CD4-positive, alpha-beta T cell (primary cell): Measurements from ENCODE around the gene SEMA5A. TPM values are rescaled to one million over a fixed set of nuclear protein-coding genes. Genes with fewer than 3 reads are reported as not detected.

ENCODE experiments used
- ATAC-seq: fragments of 200-7000 bp; cut with Tn5 transposase; one replicate; pipeline ENCODE4 v1.10.0; 2022; ENCODE audit warnings: mild to moderate bottlenecking; ENCODE audit not compliant: poor library complexity
- CTCF ChIA-PET: fragments of 350-600 bp; sonication (Branson Sonifier 250); formaldehyde crosslinking; loops from one replicate; lab custom pipeline; 2021; ENCODE audit warnings: antibody characterized with exemption, inconsistent platforms; lab: Charles Lee
- POLR2A ChIA-PET: fragments of 350-600 bp; sonication (Branson Sonifier 250); formaldehyde crosslinking; loops from one replicate; lab custom pipeline; 2021; ENCODE audit warnings: antibody characterized with exemption, inconsistent platforms; lab: Charles Lee
- DNase-seq, 14 experiments: peaks; one replicate each; pipeline ENCODE4 v3.0.0-alpha.2; 2013 to 2020; ENCODE audit warnings: mixed read lengths in 2 of 14
- H3K27ac ChIP-seq, 2 donors: one replicate each; pipeline versions ENCODE4 v1.5.1 to v1.7.0; 2013; ENCODE audit warnings: low read length in 2 of 2, low read depth in 1 of 2, mild to moderate bottlenecking in 1 of 2
- H3K27me3 ChIP-seq, 2 experiments: 1 replicate in 1 of 2; 2 replicates in 1 of 2; pipeline versions ENCODE4 v1.6.1 to v1.7.0; 2013; ENCODE audit warnings: low read length in 2 of 2, control low read depth in 1 of 2, mild to moderate bottlenecking in 1 of 2, moderate library complexity in 1 of 2; ENCODE audit not compliant: insufficient read depth in 2 of 2, control insufficient read depth in 1 of 2
- H3K36me3 ChIP-seq: one replicate; pipeline ENCODE4 v1.6.1; 2013; ENCODE audit warnings: low read length, control low read depth; ENCODE audit not compliant: insufficient read depth
- H3K4me1 ChIP-seq: one replicate; pipeline ENCODE4 v1.6.1; 2013; ENCODE audit warnings: low read length, control low read depth; ENCODE audit not compliant: insufficient read depth
- H3K4me3 ChIP-seq: one replicate; pipeline ENCODE4 v1.5.1; 2013; ENCODE audit warnings: mild to moderate bottlenecking, low read length, moderate library complexity
- H3K9me3 ChIP-seq, 2 experiments: 1 replicate in 1 of 2; 2 replicates in 1 of 2; pipeline versions ENCODE4 v1.6.1 to v1.7.0; 2013; ENCODE audit warnings: low read length in 2 of 2, mild to moderate bottlenecking in 2 of 2, control low read depth in 1 of 2, moderate library complexity in 1 of 2; ENCODE audit not compliant: control insufficient read depth in 1 of 2, insufficient read depth in 1 of 2
- H3K27ac Mint-ChIP-seq: one replicate; pipeline ENCODE4 v1.8.0; 2020; ENCODE audit warnings: mixed read lengths
- H3K27me3 Mint-ChIP-seq: one replicate; pipeline ENCODE4 v1.8.0; 2021; ENCODE audit warnings: mixed read lengths
- H3K36me3 Mint-ChIP-seq: one replicate; pipeline ENCODE4 v1.8.0; 2021; ENCODE audit warnings: low read depth, mixed read lengths
- H3K4me1 Mint-ChIP-seq: one replicate; pipeline ENCODE4 v1.8.0; 2021; ENCODE audit warnings: low read depth, mixed read lengths
- H3K4me3 Mint-ChIP-seq: one replicate; pipeline ENCODE4 v1.8.0; 2020; ENCODE audit warnings: mild to moderate bottlenecking, mixed read lengths
- H3K9me3 Mint-ChIP-seq: one replicate; pipeline ENCODE4 v1.8.0; 2020; ENCODE audit warnings: mixed read lengths
- intact Hi-C, 2 experiments: fragments of 100-400 bp; cut with DNase I in 1 of 2; cut with micrococcal nuclease in 1 of 2; formaldehyde crosslinking; loops; one replicate each; pipeline versions ENCODE4 v1.15.1 to v1.9.0; 2023 to 2025; cut with DNase I, micrococcal nuclease
- total RNA-seq, 174 experiments: library from RNA in 2 of 174; stranded (reverse) in 2 of 174; gene quantifications; one replicate each; pipeline ENCODE4 v1.2.3 and lab custom pipeline; 2021 to 2026
- TF ChIP-seq, protein P1 (sequence below): fragments of 200-600 bp; IDR thresholded peaks from one replicate; pipeline ENCODE4 v1.8.0; 2022; ENCODE audit warnings: antibody characterized with exemption, mild to moderate bottlenecking

Gene SEMA5A
- total RNA-seq, 2 experiments from 2014 or later, result 2.0 to 2.9 TPM

DNA sequence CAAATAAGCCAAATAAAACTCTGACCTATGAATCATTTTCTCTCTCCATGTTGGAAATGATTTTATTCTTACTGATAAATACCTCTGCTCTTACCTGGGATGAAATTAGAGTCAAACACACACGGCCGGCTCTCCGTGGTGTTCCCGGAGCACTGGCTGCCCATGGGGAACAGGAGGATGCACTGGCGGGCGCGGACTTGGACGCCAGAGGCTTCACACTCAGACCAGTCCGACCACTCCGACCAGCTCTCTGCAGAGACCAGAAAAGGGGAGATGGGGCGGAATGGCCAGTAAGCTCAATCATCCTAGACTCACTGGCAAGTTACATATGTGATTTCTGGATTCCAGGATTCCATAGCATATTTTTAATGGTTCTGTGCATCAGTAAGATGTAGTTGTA, 494.1 kb downstream of the SEMA5A start:
- Histone ChIP-seq H3K27ac (no peak overlapping the region), H3K9me3 (peaks cover 0 to 22% of the 10 kb centered on the region in 2 experiments), H3K36me3 (no peaks in the 10 kb centered on the region), H3K27me3 (no peaks in the 10 kb centered on the region), H3K4me1 (no peaks in the 10 kb centered on the region), H3K4me3 (no peak overlapping the region)
- Mint-ChIP-seq H3K36me3 (no peaks in the 10 kb centered on the region), H3K27ac (no peak overlapping the region), H3K27me3 (no peaks in the 10 kb centered on the region), H3K4me3 (no peak overlapping the region), H3K9me3 (peaks cover 2% of the 10 kb centered on the region), H3K4me1 (no peaks in the 10 kb centered on the region)
- CTCF ChIA-PET, result no interaction called here
- POLR2A ChIA-PET, result no interaction called here
- DNase-seq (no peak), ATAC-seq (no peak)
- TF ChIP-seq, protein P1, sequence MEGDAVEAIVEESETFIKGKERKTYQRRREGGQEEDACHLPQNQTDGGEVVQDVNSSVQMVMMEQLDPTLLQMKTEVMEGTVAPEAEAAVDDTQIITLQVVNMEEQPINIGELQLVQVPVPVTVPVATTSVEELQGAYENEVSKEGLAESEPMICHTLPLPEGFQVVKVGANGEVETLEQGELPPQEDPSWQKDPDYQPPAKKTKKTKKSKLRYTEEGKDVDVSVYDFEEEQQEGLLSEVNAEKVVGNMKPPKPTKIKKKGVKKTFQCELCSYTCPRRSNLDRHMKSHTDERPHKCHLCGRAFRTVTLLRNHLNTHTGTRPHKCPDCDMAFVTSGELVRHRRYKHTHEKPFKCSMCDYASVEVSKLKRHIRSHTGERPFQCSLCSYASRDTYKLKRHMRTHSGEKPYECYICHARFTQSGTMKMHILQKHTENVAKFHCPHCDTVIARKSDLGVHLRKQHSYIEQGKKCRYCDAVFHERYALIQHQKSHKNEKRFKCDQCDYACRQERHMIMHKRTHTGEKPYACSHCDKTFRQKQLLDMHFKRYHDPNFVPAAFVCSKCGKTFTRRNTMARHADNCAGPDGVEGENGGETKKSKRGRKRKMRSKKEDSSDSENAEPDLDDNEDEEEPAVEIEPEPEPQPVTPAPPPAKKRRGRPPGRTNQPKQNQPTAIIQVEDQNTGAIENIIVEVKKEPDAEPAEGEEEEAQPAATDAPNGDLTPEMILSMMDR, result no peak
- intact Hi-C loops, result no loop called here

DNA sequence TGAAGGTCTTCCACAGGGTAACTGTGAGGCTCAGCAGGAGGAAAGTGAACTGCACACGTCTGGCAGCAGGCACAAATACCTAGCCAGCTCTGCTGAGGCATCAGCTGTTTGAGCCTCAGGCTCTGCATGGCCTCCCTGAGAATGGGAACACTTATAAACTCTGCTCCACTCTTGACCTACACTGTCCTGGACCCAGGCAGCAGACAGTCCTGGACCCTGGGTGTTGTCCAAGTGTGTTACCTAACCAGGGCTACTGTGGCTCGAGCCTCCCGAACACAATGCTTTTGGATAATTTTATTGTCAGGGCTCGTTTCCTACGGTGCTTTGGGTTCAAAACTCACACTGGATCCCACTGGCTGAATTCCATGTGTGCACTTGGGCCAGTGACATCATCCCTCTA, 497.9 kb downstream of the SEMA5A start:
- intact Hi-C loops, result no loop called here
- peaks cover 0 to 11% of the 10 kb centered on the region in 2 experiments for H3K9me3 ChIP-seq
- H3K4me1 ChIP-seq, result no peaks in the 10 kb centered on the region
- no peaks in the 10 kb centered on the region for H3K36me3 Mint-ChIP-seq
- H3K27ac ChIP-seq, result no peak overlapping the region
- ChIA-PET POLR2A (no interaction called here), CTCF (no interaction called here)
- no peak overlapping the region for H3K4me3 Mint-ChIP-seq
- no peaks in the 10 kb centered on the region for H3K4me1 Mint-ChIP-seq
- DNase-seq (no peak), ATAC-seq (no peak)
- H3K27me3 Mint-ChIP-seq, result no peaks in the 10 kb centered on the region
- H3K4me3 ChIP-seq, result no peak overlapping the region
- H3K36me3 ChIP-seq, result no peaks in the 10 kb centered on the region
- H3K27ac Mint-ChIP-seq, result no peak overlapping the region
- H3K9me3 Mint-ChIP-seq, result peaks cover 2% of the 10 kb centered on the region
- H3K27me3 ChIP-seq, result no peaks in the 10 kb centered on the region
- TF ChIP-seq, protein P1, result no peak

DNA sequence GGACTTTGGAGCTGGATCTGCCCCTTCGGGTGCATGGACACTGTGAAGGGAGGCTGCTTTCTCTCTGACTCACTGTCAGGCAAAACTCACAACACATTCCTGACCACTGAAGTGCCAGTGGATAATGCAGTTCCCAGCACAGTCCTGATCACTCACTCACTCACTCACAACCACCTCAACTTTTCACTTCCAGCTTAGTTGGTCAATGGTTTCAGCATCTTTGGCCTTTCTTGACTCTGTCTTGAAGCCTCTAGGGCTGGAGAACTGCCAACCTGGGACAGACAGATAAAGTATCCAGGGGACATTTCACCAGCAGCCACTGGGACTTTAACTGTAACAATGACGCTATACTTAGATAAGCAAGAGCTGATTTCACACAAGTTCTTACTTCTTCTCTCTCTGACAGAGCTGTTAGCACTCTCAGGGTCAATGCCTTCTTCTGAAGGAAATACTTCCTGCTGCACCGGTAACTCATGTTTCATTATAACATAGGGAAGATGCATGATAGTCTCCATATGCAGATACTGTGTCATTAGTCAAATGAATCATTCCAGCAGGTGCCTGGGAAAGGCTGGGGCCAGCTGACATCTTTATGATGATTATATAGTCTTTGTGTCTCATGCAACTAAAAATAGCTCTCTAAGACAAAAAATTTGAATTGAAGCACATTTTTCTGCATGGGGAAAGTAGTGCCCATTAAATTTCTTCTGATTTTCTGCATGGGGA, 499.0 kb downstream of the SEMA5A start:
- no peaks in the 10 kb centered on the region for H3K4me1 Mint-ChIP-seq
- Histone ChIP-seq H3K4me3 (no peak overlapping the region), H3K4me1 (no peaks in the 10 kb centered on the region), H3K36me3 (no peaks in the 10 kb centered on the region), H3K27ac (no peak overlapping the region), H3K27me3 (no peaks in the 10 kb centered on the region), H3K9me3 (peaks cover 0 to 9% of the 10 kb centered on the region in 2 experiments)
- no peak overlapping the region for H3K27ac Mint-ChIP-seq
- no peak for DNase-seq
- ATAC-seq, result no peak
- TF ChIP-seq, protein P1, result no peak
- ChIA-PET CTCF (no interaction called here), POLR2A (no interaction called here)
- H3K36me3 Mint-ChIP-seq, result no peaks in the 10 kb centered on the region
- H3K9me3 Mint-ChIP-seq, result peaks cover 2% of the 10 kb centered on the region
- intact Hi-C loops, result no loop called here
- no peaks in the 10 kb centered on the region for H3K27me3 Mint-ChIP-seq
- no peak overlapping the region for H3K4me3 Mint-ChIP-seq
